GM18498 (cell line): ENCODE data around the gene RFFL.
A peak's percentile ranks its signal among the peaks of the same experiment; 100 is the strongest.

Experiments
- ATAC-seq: cut with Tn5 transposase; IDR thresholded peaks from one replicate; pipeline ENCODE4 v1.9.1; 2021; ENCODE audit warnings: mild to moderate bottlenecking, moderate library complexity; ENCODE audit not compliant: unreplicated experiment

Gene RFFL

GRCh38 chr17:34979153-34979552 is 84.4 kb downstream of the RFFL start:
- no peak for ATAC-seq

- ATAC-seq: no peak
Observed at GRCh38 chr17:34974794-34975785, 88.4 kb downstream of the RFFL start.

GRCh38 chr17:34974179-34974578 is 89.3 kb downstream of the RFFL start:
- no peak for ATAC-seq

GRCh38 chr17:34961093-34961911 is 102.2 kb downstream of the RFFL start, which contains the start of the genes CCT6B and ZNF830:
Gene CCT6B, minus strand, starts transcription at chr17:34961460. Its CDS starts 67 bp downstream, at chr17:34961393.
Gene ZNF830, plus strand, starts transcription at chr17:34961540. Its CDS starts 27 bp downstream, at chr17:34961567.
- ATAC-seq: peak; percentile 85

GRCh38 chr17:34958438-34958837 is 105.1 kb downstream of the RFFL start:
- no peak for ATAC-seq
